Caki2 (cell line): ENCODE results near the gene RAD51B. TPM values are rescaled to one million over a fixed set of nuclear protein-coding genes. Genes with fewer than 3 reads are reported as not detected.
"Not testable (repeated sequence)": the region's sequence is repeated elsewhere in the genome, so short reads cannot be mapped to it uniquely, and the experiment has no call there.

Experiments
- DNase-seq: peaks from one replicate; pipeline ENCODE4 v3.0.0-alpha.2; 2015; ENCODE audit warnings: low read depth
- in situ Hi-C: cut with HindIII; loops from 2 replicates; pipeline ENCODE4 v1.10.0; 2016; ENCODE audit warnings: low sequenced_read_pairs, low pct_unique_long_range_greater_than_20kb, mixed read lengths
- total RNA-seq: library from RNA; depleted of rRNA; stranded (reverse); fragments of >200 nt; shearing (Covaris generic); gene quantifications from 2 replicates; pipeline ENCODE4 v1.2.3, GENCODE V29; 2014; ENCODE audit warnings: low replicate concordance

RAD51B gene
- total RNA-seq, 1 experiment from 2014 or later, result 20.8 TPM

DNA sequence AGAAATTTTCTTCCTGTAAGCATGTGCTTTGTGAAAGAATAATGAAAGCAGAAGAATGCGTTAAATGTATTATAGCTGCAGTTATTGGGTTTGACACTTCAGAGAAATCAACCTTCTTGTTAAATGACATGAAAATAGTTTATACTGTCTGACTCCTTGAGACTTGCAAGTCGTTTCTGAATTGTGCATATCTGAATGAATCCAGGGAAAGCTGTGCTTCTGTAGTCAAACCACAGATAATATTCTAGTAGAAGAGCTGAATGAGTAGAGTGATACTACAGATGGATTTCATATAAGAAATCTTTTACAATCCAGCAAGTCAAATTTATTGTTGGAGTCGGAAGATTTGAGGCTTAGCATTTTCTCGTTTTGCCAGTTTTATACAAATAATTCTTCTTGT is 343.3 kb downstream of the RAD51B start:
- DNase-seq, result no peak
- in situ Hi-C loops, result no loop called here

- in situ Hi-C loops, result no loop called here
- DNase-seq, result peak; percentile 64
Observed at GRCh38 chr14:68164711-68165113, 345.1 kb downstream of the RAD51B start.

DNA sequence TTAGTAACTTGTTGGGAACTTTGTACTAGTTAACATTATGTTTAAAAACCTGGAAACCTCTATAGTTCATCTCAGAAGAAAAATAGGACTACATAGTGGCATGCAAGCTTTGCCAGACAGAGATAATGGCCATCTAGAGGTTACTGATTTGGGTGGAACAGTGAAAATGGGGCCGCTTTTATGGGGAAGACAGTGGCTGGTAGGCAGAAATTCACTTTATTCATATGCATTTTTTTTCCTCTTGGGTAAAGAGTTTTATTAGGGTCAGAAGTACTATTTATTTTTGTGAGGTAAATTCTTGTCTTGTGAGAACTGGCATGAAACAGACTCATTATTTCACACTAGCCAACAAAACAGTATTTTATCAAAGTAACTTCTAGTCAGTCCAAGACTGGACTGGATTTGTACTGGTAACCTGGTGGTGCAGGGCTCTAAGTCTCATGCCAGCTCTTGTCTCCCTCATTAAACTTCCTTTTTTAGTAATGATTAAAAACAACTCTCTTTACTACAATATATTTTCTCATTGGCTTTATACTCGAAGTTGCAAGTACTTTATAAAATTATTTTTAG is 345.8 kb downstream of the RAD51B start:
- peak; percentile 30 for DNase-seq
- in situ Hi-C loops, result no loop called here

DNA sequence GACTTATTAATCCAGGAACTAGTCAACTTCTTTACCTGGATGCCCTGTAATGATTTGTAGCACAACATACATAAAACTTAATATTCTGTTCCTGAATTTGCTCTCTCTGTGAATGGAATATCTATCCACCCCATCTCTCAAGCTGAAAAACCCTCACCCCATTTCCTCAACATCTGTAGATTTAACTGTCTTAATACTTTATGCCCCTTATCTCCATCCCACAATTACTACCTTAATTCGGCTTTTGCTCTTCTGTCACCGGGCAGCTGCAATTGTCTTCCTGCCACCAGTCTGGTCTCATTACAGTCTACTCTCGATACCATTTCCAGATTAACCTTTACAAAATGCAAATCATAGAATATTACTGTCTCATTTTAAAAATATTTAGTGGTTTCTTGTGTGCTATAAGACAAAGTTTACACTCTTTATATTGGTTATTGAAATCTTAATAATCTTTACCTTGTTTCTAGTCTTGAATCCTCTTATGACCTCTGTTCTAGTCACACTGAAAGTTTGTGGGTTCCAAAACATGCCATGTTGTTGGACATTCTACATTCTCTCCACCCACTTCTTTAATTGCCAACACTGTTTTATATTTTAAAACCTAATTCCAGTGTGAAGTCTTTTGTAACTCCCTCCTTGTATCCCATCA is 347.3 kb downstream of the RAD51B start:
- DNase-seq, result no peak
- in situ Hi-C loops, result no loop called here

DNA sequence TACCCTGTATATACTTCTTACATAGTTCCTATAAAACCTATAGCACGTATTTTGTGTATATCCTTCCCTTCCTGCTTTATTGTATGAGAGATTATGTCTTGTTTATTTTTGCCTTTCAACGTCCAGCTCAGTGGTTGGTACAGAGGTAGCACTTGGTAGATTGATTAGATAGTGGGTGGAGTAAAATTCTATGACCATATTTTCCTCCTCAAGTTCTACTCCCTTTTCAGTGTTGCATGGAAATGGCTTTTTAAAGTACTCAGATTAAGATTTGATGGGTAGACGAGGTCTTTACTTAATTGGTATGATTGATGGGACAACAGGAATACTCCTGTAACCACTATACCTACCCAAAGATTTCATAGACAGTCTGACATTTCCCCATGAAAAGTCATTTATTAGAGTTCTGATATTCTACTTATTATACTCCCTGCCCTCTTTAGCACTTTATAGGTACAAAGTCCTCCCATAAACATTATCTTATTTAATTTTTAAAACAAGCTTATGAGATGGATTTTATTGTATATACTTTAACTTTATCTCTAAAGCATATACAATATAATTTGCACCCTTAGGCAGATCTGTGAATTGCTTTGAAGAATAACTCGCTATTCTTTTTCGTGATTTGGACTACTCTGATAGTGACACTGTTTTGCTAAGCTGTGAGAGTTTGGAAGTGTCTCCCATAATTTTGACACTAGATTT is 348.0 kb downstream of the RAD51B start:
- DNase-seq, result no peak
- in situ Hi-C loops, result no loop called here

- DNase-seq, result no peak
Observed at GRCh38 chr14:68168460-68169109, 349.0 kb downstream of the RAD51B start.

GRCh38 chr14:68172216-68172615 is 352.6 kb downstream of the RAD51B start:
- in situ Hi-C loops, result no loop called here
- no peak for DNase-seq

More at GRCh38 chr14:68168460-68169109, 349.0 kb downstream of the RAD51B start:
- in situ Hi-C loops, result no loop called here

DNA sequence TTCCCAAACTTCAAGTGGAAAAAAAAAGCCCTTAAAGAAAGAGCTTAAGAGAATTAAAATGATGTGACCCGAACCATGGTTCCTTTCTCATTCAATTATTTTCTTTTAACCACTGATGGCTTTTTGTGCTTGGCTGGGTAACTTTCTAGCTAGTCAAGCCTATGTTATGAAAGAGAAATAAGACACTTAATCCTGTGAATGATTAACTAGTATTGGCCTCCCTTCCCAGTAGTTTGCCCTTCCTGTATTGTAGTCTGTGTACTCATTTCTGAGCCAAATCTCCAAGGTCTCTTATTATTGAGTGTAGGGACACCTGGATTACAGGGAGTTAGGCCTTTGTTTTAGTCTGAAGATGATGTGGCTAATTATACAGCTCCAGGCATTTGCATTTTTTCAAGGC is 353.0 kb downstream of the RAD51B start:
- DNase-seq, result peak; percentile 88

GRCh38 chr14:68173227-68173972 is 353.8 kb downstream of the RAD51B start:
- in situ Hi-C loops, result no loop called here

More for the DNA sequence above, 353.0 kb downstream of the RAD51B start:
- in situ Hi-C loops, result no loop called here

DNA sequence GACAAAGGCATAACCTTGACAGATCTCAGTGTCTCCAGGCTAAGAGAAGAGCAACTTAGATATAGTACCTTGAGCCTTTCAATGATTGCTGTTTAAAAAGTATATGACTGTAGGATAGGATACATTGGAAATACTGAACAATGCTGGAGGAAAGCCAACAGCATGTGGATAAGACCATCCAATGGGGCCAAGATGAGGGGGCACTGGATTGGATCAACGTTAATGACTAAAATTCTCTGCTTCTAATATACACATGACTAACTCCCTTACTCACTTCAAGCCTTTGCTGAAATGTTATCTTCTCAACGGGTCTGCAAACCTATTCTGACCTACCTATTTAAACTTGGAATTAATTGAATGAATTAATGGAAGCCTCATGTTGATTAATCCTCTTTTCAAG is 354.9 kb downstream of the RAD51B start:
- in situ Hi-C loops, result no loop called here
- DNase-seq, result peak; percentile 37

More at GRCh38 chr14:68173227-68173972, 353.8 kb downstream of the RAD51B start:
- DNase-seq, result peak; percentile 82

DNA sequence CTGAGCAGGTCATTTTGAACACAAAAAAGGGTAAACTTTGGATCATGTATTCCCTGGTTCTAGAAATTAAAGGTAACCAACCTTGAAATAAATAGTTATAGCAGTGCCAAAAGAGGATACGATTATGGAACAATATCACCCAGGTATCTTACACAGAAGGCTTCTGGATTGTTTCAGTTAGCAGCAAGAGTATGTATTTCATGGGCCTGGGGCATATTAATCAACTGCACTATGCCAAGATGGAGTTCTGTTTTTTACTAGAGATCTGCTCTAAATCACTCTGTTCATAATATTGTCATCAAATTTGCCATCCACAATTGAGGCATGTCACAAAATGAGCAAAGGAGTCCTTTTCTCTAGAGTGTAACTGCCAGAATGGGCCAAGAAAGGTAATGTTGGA is 357.1 kb downstream of the RAD51B start:
- in situ Hi-C loops, result no loop called here
- DNase-seq, result no peak

DNA sequence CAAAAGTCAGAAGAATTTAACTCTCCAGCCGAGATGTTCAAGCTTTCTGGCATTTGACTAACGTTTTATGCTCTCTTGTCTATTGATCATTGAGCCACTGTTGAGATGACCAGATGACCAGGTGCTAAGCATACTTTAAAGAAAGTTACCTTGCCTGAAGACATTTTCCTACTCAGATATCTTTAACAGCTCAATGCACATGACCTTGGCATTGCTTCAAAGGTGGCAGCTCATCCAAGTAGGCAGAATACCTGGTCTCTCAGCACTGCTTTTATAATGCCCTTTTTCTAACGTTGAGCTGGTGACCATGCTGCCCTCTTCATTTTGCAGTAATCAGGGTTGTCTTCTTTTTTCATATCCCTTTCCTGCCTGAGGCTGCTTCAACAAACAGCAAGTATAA is 358.1 kb downstream of the RAD51B start:
- in situ Hi-C loops, result no loop called here
- DNase-seq, result no peak

DNA sequence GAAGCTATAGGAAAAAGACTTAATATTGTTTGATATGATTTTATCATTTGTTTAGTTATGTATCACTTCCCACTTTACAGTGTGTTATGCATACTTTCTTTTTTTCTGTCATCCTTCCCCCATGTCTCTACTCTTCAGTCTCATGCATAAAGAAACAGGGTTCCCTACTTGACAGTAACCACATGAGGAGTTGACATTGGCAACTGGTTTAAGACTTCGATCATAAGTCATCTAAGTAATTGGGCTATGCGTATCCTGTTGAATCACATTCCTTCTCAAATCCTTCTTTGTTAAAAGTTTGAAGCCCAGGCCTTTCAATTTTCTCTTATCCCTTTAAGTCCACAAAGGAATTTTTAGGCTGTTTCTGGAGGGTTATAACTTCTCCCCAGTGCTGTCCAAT is 358.7 kb downstream of the RAD51B start:
- in situ Hi-C loops, result no loop called here
- DNase-seq, result no peak

DNA sequence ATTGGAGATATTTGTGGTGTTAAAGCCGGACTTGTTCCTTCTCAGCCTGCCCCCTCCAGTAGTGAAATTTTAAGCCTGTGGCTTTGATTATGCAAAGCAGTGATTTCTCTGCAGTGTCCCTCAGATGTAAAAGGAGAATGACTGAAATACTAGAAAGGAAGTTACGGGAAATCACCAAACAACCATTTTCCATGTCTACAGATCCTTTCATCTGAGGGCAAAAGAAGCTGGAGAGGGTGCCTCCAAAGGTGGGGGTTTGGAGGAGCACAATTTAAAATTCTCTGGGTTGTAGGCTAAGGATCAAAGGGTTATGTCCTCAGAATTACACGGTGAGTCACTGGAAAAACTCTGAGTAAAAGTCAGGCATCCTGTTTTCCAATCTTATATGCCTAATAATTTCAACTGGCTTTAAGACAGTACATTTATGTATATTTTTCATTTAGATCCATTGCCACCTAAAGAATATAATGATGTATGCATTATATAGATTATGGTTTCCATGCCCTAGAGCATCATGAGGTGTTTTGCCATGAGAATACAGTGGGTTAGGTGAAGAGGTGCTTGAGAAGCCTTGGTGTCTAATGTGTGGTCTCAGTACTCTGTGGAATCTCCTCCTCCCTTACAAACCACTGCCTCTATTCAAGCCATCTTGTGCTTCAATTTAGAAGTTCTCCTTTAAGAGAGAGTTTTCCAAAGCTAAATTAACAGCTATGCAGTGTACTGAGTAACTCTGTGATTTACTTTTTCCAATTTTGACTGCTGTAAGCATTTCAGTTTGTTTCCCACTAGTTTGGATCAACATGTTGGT is 362.1 kb downstream of the RAD51B start:
- DNase-seq, result peak; percentile 57
- in situ Hi-C loops, result no loop called here

DNA sequence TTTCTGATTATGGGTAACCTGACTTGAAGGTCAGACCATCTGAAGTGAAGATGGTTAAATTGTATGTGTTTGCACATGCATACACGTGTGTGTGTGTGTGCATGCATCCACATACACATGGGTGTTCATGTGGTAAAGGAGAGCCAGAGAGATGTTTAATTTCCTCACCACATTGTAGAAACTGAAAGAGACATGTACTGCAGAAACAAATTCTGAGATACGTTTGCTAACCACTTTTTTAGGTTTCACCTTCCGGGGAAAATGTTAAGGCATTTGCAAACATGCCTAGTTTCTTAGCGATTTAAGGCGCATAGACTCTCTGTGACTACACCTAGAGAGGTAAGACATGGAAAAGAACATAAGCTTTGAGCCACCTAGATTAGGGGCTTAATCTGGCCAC is 362.9 kb downstream of the RAD51B start:
- in situ Hi-C loops, result no loop called here
- DNase-seq, result no peak

DNA sequence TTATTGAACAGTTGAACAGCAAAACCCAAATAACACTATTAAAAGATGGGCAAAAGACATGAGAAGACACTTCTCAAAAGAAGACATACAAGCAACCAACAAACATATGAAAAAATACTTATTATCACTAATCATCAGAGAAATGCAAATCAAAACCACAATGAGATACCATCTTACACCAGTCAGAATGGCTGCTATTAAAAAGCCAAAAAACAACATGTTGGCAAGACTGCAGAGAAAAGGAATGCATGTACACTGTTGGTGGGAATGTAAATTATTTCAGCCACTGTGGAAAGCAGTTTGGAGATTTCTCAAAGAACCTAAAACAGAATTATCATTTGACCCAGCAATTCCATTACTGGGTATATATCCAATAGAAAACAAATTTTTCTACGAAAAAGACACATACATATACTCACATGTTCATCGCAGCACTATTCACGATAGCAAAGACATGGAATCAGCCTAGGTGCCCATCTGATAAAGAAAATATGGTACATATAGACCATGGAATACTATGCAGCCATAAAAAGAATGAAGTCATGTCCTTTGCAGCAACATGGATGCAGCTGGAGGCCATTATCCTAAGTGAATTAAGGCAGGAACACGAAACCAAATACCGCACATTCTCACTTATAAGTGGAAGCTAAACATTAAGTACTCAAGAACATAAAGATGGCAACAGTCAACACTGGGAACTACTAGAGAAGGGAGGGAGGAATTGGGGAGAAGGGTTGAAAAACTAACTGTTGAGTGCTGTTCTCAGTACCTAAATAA is 367.1 kb downstream of the RAD51B start:
- DNase-seq, in situ Hi-C loops: not testable (repeated sequence)

GRCh38 chr14:68188174-68188573 is 368.6 kb downstream of the RAD51B start:
- DNase-seq, result no peak
- in situ Hi-C loops, result no loop called here
